PC-9 (cell line): ENCODE results near the gene NFIX.

Experiments
- EZH2 ChIP-seq: fragments of 200-600 bp; sonication (generic); IDR thresholded peaks from 2 replicates; pipeline ENCODE4 v1.8.0; 2017; ENCODE audit warnings: antibody characterized with exemption, low read depth
- TF ChIP-seq, protein P1 (sequence below): fragments of 200-600 bp; sonication (generic); conservative IDR thresholded peaks from 2 replicates; pipeline ENCODE4 v1.6.1; 2017; ENCODE audit warnings: mixed run types, antibody characterized with exemption, mild to moderate bottlenecking, moderate library complexity

DNA sequence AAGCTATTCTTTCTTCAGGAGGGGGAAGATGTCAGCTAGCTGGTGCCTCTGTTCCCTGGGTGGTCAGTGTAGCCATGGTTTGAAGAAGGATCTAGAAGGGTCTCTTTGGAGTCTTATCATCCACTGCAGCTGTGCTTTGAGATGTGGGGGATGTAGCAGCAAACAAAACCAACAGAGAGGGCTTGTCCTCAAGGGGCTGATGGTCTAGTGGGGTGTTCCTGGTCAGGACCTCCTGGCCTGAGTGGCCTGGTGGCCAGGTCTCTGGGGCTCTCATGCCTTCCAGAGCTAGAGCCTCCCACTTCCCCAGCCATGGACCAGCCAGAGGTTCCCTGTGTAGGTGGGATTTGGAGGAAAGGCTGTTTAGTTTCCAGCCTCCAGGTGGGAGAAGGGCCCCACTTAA, 67.0 kb downstream of the NFIX start:
- TF ChIP-seq, protein P1, sequence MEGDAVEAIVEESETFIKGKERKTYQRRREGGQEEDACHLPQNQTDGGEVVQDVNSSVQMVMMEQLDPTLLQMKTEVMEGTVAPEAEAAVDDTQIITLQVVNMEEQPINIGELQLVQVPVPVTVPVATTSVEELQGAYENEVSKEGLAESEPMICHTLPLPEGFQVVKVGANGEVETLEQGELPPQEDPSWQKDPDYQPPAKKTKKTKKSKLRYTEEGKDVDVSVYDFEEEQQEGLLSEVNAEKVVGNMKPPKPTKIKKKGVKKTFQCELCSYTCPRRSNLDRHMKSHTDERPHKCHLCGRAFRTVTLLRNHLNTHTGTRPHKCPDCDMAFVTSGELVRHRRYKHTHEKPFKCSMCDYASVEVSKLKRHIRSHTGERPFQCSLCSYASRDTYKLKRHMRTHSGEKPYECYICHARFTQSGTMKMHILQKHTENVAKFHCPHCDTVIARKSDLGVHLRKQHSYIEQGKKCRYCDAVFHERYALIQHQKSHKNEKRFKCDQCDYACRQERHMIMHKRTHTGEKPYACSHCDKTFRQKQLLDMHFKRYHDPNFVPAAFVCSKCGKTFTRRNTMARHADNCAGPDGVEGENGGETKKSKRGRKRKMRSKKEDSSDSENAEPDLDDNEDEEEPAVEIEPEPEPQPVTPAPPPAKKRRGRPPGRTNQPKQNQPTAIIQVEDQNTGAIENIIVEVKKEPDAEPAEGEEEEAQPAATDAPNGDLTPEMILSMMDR = no peak
- TF ChIP-seq EZH2 = no peak
